Measurements from ENCODE around the gene FBXW2. TPM values are rescaled to one million over a fixed set of nuclear protein-coding genes. Genes with fewer than 3 reads are reported as not detected.

The FBXW2 gene
- total and polyA plus RNA-seq, 8 donors: 47.9 to 93.4 (median 50.9) TPM

DNA sequence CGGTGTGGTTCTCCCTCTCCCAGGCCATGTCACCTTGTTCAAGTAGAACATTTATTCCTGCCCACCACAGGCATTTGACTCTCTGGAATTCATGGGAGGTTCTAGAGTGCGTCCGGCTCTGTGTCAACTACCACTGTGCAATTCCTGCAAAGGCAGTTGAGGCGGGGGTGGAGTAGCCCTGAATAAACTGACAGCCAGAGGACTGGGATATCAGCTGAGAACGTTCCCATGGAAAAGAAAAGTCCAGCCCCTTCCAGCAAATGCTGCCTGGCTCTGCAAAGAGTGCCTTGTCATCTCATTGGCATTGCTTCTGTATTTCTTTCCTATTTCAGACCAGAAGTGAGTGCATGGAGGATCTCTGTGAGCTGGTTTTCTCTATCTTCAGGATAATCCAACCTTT is 60.0 kb downstream of the FBXW2 start:
- Histone ChIP-seq H3K36me3 (no peaks in the 10 kb centered on the region), H3K27me3 (no peaks in the 10 kb centered on the region), H3K9me3 (no peaks in the 10 kb centered on the region), H3K4me1 (peaks cover 7 to 90% of the 10 kb centered on the region in 2 donors), H3K4me3 (no peak overlapping the region), H3K27ac (peak overlapping the region; percentile 69 to 90)
- DNase-seq (peak in 1 of 4 donors; percentile 81), ATAC-seq (peak; percentile 68)
- intact Hi-C loops (cut with DNase I): no loop called here
- TF ChIP-seq, protein P1, sequence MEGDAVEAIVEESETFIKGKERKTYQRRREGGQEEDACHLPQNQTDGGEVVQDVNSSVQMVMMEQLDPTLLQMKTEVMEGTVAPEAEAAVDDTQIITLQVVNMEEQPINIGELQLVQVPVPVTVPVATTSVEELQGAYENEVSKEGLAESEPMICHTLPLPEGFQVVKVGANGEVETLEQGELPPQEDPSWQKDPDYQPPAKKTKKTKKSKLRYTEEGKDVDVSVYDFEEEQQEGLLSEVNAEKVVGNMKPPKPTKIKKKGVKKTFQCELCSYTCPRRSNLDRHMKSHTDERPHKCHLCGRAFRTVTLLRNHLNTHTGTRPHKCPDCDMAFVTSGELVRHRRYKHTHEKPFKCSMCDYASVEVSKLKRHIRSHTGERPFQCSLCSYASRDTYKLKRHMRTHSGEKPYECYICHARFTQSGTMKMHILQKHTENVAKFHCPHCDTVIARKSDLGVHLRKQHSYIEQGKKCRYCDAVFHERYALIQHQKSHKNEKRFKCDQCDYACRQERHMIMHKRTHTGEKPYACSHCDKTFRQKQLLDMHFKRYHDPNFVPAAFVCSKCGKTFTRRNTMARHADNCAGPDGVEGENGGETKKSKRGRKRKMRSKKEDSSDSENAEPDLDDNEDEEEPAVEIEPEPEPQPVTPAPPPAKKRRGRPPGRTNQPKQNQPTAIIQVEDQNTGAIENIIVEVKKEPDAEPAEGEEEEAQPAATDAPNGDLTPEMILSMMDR (IDR thresholded peaks at IDR 0.05): no peak

DNA sequence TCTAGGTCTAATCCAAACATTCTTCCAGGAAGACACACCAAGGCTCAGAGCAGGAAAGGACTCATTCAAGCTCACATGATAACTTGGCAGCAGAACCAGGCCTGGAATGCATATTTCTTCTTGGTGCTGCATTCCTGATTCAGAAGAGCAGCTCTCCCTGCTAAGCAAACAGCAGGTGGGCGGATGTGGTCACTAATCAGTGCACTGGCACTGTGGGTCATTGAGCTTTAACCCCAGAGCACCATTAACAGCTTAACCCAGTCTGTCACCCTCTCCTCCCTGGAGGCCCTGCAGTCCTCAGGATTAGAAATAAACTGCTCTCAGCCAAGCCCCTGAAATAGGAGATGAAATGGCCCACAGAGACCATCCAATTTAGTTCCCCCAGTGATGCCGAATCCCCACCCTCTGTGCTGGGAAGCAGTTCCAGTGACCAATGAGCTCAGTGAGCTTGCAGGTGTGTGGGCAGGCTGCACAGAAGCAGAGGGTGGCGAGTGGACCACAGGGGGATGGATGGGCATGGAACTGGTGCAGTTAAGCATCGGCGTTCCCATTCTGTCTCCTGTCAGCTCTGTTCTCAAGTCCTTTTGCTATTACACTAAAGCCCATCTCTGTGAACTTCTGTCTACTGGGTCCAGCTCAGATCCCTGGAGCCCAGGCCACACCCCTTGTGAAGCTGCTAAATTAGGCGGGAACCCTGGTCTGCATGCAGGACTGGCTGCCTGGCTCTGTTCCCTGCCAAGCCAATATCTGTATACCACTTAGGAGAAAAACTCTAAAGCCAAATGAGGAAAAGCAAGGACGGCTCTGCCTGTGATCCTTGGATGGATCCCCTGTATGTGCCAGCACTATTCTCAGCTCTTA is 62.3 kb downstream of the FBXW2 start:
- H3K27me3 ChIP-seq: no peaks in the 10 kb centered on the region
- TF ChIP-seq, protein P1 (IDR thresholded peaks at IDR 0.05): no peak
- no peaks in the 10 kb centered on the region for H3K9me3 ChIP-seq
- H3K4me1 ChIP-seq: peaks cover 7 to 74% of the 10 kb centered on the region in 2 donors
- no peaks in the 10 kb centered on the region for H3K36me3 ChIP-seq
- ATAC-seq: peak; percentile 82
- no peak overlapping the region for H3K4me3 ChIP-seq
- peak in 1 of 4 donors; percentile 81 for DNase-seq
- intact Hi-C loops (cut with DNase I): no loop called here
- H3K27ac ChIP-seq: peak overlapping the region; percentile 69 to 90

DNA sequence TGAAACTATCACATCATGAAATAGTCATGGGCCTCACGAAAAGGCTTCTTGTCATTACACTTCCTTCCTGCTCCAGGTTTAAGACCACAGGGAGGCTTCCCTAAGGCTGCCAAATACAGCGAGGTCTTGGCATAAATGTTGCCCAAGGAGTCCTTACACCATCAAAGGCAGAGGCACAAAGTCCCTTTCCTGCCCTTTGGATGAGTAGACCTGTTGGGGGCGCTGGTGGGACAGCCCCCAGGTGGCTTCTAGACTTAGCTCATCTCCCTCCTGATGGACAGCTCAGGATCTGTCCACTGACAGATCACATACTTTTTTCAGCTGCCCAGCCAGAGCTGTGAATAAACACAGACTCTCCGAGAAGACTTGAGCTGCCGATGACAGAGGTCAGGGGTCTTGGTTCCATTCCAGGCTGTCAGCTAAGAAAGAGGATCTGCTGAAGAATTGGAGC is 63.4 kb downstream of the FBXW2 start:
- Histone ChIP-seq H3K4me1 (peaks cover 7 to 64% of the 10 kb centered on the region in 2 donors), H3K27ac (peak overlapping the region; percentile 69 to 90), H3K4me3 (no peak overlapping the region), H3K9me3 (no peaks in the 10 kb centered on the region), H3K36me3 (no peaks in the 10 kb centered on the region), H3K27me3 (no peaks in the 10 kb centered on the region)
- intact Hi-C loops (cut with DNase I): no loop called here
- ATAC-seq (no peak), DNase-seq (no peak)
- TF ChIP-seq, protein P1 (IDR thresholded peaks at IDR 0.05): no peak

DNA sequence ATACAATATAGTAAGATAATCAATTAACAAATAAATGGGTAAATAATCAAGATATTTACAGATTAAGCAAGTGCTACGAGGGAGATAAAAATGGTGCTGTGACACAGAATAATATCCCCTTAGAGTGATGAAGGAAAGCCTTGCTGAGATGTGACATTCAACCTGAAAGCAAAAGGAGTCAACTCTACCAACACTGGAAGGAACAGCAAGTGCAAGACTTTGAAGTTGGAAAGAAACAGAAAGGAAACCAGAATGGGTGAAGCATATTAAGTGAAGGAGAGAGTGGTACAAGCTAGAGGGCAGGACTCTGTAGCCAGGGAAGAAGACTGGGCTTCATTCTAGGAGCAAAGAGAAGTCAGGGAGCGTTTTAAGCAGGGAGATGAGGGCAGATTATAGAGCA is 66.7 kb downstream of the FBXW2 start:
- Histone ChIP-seq H3K4me3 (no peak overlapping the region), H3K27ac (no peak overlapping the region), H3K27me3 (no peaks in the 10 kb centered on the region), H3K4me1 (peaks cover 3 to 31% of the 10 kb centered on the region in 2 donors), H3K9me3 (no peaks in the 10 kb centered on the region), H3K36me3 (no peaks in the 10 kb centered on the region)
- ATAC-seq (no peak), DNase-seq (no peak)
- intact Hi-C loops (cut with DNase I): no loop called here
- TF ChIP-seq, protein P1 (IDR thresholded peaks at IDR 0.05): no peak

DNA sequence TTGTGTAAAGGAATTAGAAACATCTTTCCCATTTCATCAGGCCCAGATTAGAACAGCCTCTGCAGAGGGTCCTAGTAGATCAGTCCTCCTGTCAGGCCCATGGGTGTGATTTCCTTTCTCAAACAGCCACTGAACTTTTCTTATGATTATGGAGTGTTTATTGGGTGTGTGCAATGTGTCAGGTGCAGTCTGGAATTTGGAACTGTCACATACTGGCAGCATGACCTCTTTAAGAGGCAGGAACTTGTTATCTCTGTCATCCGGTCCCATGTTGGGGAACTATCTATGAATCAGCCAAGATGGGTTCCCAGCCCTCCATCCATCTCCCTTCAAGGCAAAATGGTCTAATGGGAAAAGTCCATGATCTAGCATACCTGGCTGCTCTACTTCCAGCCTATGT is 67.3 kb downstream of the FBXW2 start:
- Histone ChIP-seq H3K36me3 (no peaks in the 10 kb centered on the region), H3K27me3 (no peaks in the 10 kb centered on the region), H3K4me1 (peaks cover 3 to 25% of the 10 kb centered on the region in 2 donors), H3K27ac (no peak overlapping the region), H3K9me3 (no peaks in the 10 kb centered on the region), H3K4me3 (no peak overlapping the region)
- no peak for DNase-seq
- intact Hi-C loops (cut with DNase I): no loop called here
- TF ChIP-seq, protein P1 (IDR thresholded peaks at IDR 0.05): no peak
- no peak for ATAC-seq

Measured in left lung (tissue), 10 donors.